Neural progenitor cell (in vitro differentiated cells): Measurements from ENCODE around the gene NCAPG2.

Source experiments
- EZH2 ChIP-seq: fragments of 200-600 bp; sonication (generic); IDR thresholded peaks from 2 replicates; pipeline ENCODE4 v1.6.1; 2017; ENCODE audit warnings: antibody characterized with exemption, mild to moderate bottlenecking, moderate library complexity
- EZH2phosphoT487 ChIP-seq: fragments of 200-600 bp; sonication (generic); IDR thresholded peaks from 2 replicates; pipeline ENCODE4 v1.6.1; 2017; ENCODE audit warnings: antibody characterized with exemption
- TF ChIP-seq, protein P1 (sequence below): fragments of 200-600 bp; sonication (generic); IDR thresholded peaks from 2 replicates; pipeline ENCODE4 v1.5.1; 2017; ENCODE audit warnings: antibody characterized with exemption, mild to moderate bottlenecking

DNA sequence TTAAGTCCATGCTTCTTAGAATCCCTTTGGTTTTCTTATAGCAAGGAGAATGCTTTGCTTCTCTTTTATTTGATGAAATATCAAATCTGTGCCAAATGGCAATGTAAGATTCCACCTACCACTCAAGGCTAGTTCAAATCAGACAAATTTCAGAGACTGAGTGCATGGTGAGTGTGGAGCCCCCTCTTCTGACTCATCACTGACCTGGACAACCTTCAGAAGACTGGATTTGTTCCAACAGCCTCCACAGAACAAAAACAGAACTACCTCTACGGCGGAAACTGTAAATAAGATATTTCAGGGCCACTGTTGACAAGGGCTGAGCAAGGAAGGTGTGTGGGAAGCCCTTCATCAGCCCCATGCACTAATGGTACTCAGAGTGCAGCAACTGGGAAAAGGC is 21.1 kb downstream of the NCAPG2 start:
- TF ChIP-seq, protein P1, sequence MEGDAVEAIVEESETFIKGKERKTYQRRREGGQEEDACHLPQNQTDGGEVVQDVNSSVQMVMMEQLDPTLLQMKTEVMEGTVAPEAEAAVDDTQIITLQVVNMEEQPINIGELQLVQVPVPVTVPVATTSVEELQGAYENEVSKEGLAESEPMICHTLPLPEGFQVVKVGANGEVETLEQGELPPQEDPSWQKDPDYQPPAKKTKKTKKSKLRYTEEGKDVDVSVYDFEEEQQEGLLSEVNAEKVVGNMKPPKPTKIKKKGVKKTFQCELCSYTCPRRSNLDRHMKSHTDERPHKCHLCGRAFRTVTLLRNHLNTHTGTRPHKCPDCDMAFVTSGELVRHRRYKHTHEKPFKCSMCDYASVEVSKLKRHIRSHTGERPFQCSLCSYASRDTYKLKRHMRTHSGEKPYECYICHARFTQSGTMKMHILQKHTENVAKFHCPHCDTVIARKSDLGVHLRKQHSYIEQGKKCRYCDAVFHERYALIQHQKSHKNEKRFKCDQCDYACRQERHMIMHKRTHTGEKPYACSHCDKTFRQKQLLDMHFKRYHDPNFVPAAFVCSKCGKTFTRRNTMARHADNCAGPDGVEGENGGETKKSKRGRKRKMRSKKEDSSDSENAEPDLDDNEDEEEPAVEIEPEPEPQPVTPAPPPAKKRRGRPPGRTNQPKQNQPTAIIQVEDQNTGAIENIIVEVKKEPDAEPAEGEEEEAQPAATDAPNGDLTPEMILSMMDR, result no peak
- TF ChIP-seq EZH2, result no peak
- TF ChIP-seq EZH2phosphoT487, result no peak
